Measurements from ENCODE around the gene CSRNP2. TPM values are rescaled to one million over a fixed set of nuclear protein-coding genes. Genes with fewer than 3 reads are reported as not detected.
A peak's percentile ranks its signal among the peaks of the same experiment; 100 is the strongest.

The CSRNP2 gene
- total and polyA plus RNA-seq, 2 of the 4 experiments (the other 2 are of a cell fraction): 14.0 to 21.7 TPM

- no peak overlapping the region for H3K23ac ChIP-seq (ENCODE audit: low read depth, low read length)
- H3K27ac ChIP-seq (ENCODE audit: insufficient read depth, low read length): no peak overlapping the region
- H2AFZ ChIP-seq (replicated peaks; ENCODE audit: low read length, poor library complexity): no peak overlapping the region
- DNase-seq (no peak), ATAC-seq (ENCODE audit: low read depth) (no peak)
- no peak overlapping the region for H3K4me3 ChIP-seq (ENCODE audit: insufficient read depth, low read depth, low read length)
- H2AK9ac ChIP-seq (replicated peaks; ENCODE audit: low read depth, low read length, poor library complexity): peak overlapping the region; percentile 51
- ChIA-PET CTCF (interaction anchor here (0.5 to 1.1 kb wide), 3 partner anchors 22 to 396 kb away, joined by 3 to 4 read pairs (median 4); no protein-coding TSS in a partner anchor), POLR2A (ENCODE audit: unreplicated experiment) (no interaction called here)
- H3K27me3 ChIP-seq (ENCODE audit: control insufficient read depth, insufficient read depth, low read length): no peaks in the 10 kb centered on the region
- no peak overlapping the region for H2BK15ac ChIP-seq (ENCODE audit: low read depth, low read length)
- in situ Hi-C loops (cut with MboI; ENCODE audit: low sequenced_read_pairs) (no loop called here), dilution Hi-C loops (cut with HindIII; ENCODE audit: low sequenced_read_pairs, unreplicated experiment) (no loop called here), intact Hi-C loops (cut with micrococcal nuclease) (loop anchor here (10.0 kb wide), 1 partner anchor 263 kb away; the partner anchor contains the start of gene ATF1)
- no TSS peak for BruUV-seq (replicated peaks)
- H3K56ac ChIP-seq (ENCODE audit: extremely low read depth, insufficient read depth, low read length): no peak overlapping the region
- H4K20me1 ChIP-seq (ENCODE audit: insufficient read depth, low read length): no peaks in the 10 kb centered on the region
- H3K9me1 ChIP-seq (ENCODE audit: insufficient read depth, low read length): 0 out of 2 replicates have a peak, but pooled peaks cover 2% of the 10 kb centered on the region
- no peak overlapping the region for H3K4me2 ChIP-seq (ENCODE audit: low read depth, low read length)
- peaks cover 11 to 27% of the 10 kb centered on the region in 2 experiments for H3K79me1 ChIP-seq (ENCODE audit: low read depth in 1 of 2, low read length in 2 of 2)
- H2BK20ac ChIP-seq (ENCODE audit: low read depth, low read length): no peak overlapping the region
- peaks cover 6% of the 10 kb centered on the region for H3K4me1 ChIP-seq (ENCODE audit: control insufficient read depth, insufficient read depth, low read length)
- peak overlapping the region; percentile 2; the same call in 1 of the 2 replicates for H2AK5ac ChIP-seq (ENCODE audit: low read depth, low read length)
- H4K8ac ChIP-seq (ENCODE audit: low read depth in 2 of 2, low read length in 2 of 2): no peak overlapping the region
- H3K36me3 ChIP-seq (ENCODE audit: control insufficient read depth, insufficient read depth, low read length): no peaks in the 10 kb centered on the region
- H4K5ac ChIP-seq (ENCODE audit: low read depth, low read length): no peak overlapping the region
- H2BK120ac ChIP-seq (ENCODE audit: low read depth, low read length): no peak overlapping the region
- no peak overlapping the region for H3K14ac ChIP-seq (replicated peaks; ENCODE audit: low read depth, low read length)
- TF ChIP-seq POLR2A (IDR thresholded peaks at IDR 0.05; ENCODE audit: low read depth, low read length) (no peak), FOS (IDR thresholded peaks at IDR 0.05; ENCODE audit: low read depth, low read length) (no peak), RAD21 (IDR thresholded peaks at IDR 0.05; ENCODE audit: low read length) (no peak), NFE2L2 (IDR thresholded peaks at IDR 0.05; ENCODE audit: low read depth, low read length) (no peak), USF2 (IDR thresholded peaks at IDR 0.05; ENCODE audit: low read depth, low read length) (no peak), RCOR1 (IDR thresholded peaks at IDR 0.05; ENCODE audit: insufficient replicate concordance, low read length) (no peak), CHD1 (IDR thresholded peaks at IDR 0.05; ENCODE audit: low read depth, low read length) (no peak), SMC3 (IDR thresholded peaks at IDR 0.05; ENCODE audit: low read depth, low read length) (no peak)
- TF ChIP-seq, protein P1, sequence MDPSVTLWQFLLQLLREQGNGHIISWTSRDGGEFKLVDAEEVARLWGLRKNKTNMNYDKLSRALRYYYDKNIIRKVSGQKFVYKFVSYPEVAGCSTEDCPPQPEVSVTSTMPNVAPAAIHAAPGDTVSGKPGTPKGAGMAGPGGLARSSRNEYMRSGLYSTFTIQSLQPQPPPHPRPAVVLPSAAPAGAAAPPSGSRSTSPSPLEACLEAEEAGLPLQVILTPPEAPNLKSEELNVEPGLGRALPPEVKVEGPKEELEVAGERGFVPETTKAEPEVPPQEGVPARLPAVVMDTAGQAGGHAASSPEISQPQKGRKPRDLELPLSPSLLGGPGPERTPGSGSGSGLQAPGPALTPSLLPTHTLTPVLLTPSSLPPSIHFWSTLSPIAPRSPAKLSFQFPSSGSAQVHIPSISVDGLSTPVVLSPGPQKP (IDR thresholded peaks at IDR 0.05; ENCODE audit: borderline replicate concordance, low read depth, low read length): no peak
- no peak overlapping the region for H3K9ac ChIP-seq (ENCODE audit: low read depth, low read length)
- WGBS, 2 experiments (ENCODE audit: extremely low coverage in 2 of 2, insufficient read length in 1 of 2): 100% methylated on average over 3 of the region's 15 CpGs; no CpG with 5 or more reads in 1 of the 2 experiments
- no peak overlapping the region for H3K18ac ChIP-seq (ENCODE audit: low read depth, low read length)
- no peak overlapping the region for H3K4ac ChIP-seq (ENCODE audit: low read depth, low read length)
- no peak overlapping the region for H2BK5ac ChIP-seq (ENCODE audit: low read depth, low read length, poor library complexity, severe bottlenecking)
- H4K91ac ChIP-seq (ENCODE audit: insufficient read depth, low read depth, low read length): no peak overlapping the region
- no peaks in the 10 kb centered on the region for H3K9me3 ChIP-seq (ENCODE audit: control insufficient read depth, insufficient read depth, low read length)
These were observed 56.0 kb downstream of the CSRNP2 start for GRCh38 chr12:51027342-51027835.
